SK-N-SH (cell line): ENCODE measurements around the gene KRT81. TPM values are rescaled to one million over a fixed set of nuclear protein-coding genes. Genes with fewer than 3 reads are reported as not detected.

Source experiments
- CTCF ChIA-PET: fragments of 300-600, 350-600 bp; formaldehyde crosslinking; extraction: SDS; loops from one replicate; lab custom pipeline; 2021; lab: Yijun Ruan, JAX
- POLR2A ChIA-PET: fragments of 350-600 bp; sonication (Branson Sonifier 250); formaldehyde crosslinking; extraction: SDS; loops from one replicate; lab custom pipeline; 2020; ENCODE audit warnings: antibody characterized with exemption, inconsistent platforms; lab: Yijun Ruan, JAX
- DNase-seq: peaks from one replicate; pipeline ENCODE4 v3.0.0; 2012
- H2AFZ ChIP-seq: fragments of 200-600 bp; sonication (generic); 2 replicates; pipeline ENCODE4 v1.8.1; 2016; ENCODE audit warnings: antibody characterized with exemption, mild to moderate bottlenecking, low read depth
- H3F3A ChIP-seq: fragments of 200-600 bp; sonication (generic); replicated peaks from 2 replicates; pipeline ENCODE3; 2016; ENCODE audit warnings: antibody characterized with exemption, mild to moderate bottlenecking; ENCODE audit not compliant: insufficient read depth
- H3K27ac ChIP-seq, 2 experiments: fragments of 200-500 bp in 1 of 2; fragments of 200-600 bp in 1 of 2; sonication (Bioruptor generic) in 1 of 2; sonication (generic), shearing (Covaris generic) in 1 of 2; 2 replicates each; pipeline versions ENCODE4 v1.5.1 to v1.6.1; 2014 to 2016; ENCODE audit warnings: low read depth in 2 of 2, inconsistent platforms in 1 of 2, low read length in 1 of 2, mild to moderate bottlenecking in 1 of 2, mixed read lengths in 1 of 2
- H3K27me3 ChIP-seq: fragments of 200-600 bp; sonication (generic), shearing (Covaris generic); 2 replicates; pipeline ENCODE4 v1.6.1; 2016; ENCODE audit warnings: mixed run types; ENCODE audit not compliant: insufficient read depth
- H3K36me3 ChIP-seq, 2 experiments: fragments of 200-500 bp in 1 of 2; fragments of 200-600 bp in 1 of 2; sonication (Bioruptor generic) in 1 of 2; sonication (generic) in 1 of 2; replicated peaks in 1 of 2; 2 replicates each; pipeline versions ENCODE3 to v1.5.1; 2014 to 2016; ENCODE audit warnings: low read length in 1 of 2, mild to moderate bottlenecking in 1 of 2; ENCODE audit not compliant: insufficient read depth in 2 of 2, control insufficient read depth in 1 of 2
- H3K4me1 ChIP-seq, 2 experiments: fragments of 200-500 bp in 1 of 2; fragments of 200-600 bp in 1 of 2; sonication (Bioruptor generic) in 1 of 2; sonication (generic), shearing (Covaris generic) in 1 of 2; 2 replicates each; pipeline versions ENCODE4 v1.5.1 to v1.6.1; 2014 to 2016; ENCODE audit warnings: low read depth in 1 of 2, low read length in 1 of 2, mixed run types in 1 of 2; ENCODE audit not compliant: insufficient read depth in 2 of 2, control insufficient read depth in 1 of 2
- H3K4me2 ChIP-seq: fragments of 200-600 bp; sonication (generic), shearing (Covaris generic); 2 replicates; pipeline ENCODE4 v1.6.1; 2017; ENCODE audit warnings: mixed run types
- H3K4me3 ChIP-seq, 2 experiments: fragments of 200-500 bp in 1 of 2; fragments of 200-600 bp in 1 of 2; sonication (Bioruptor generic) in 1 of 2; sonication (generic), shearing (Covaris generic) in 1 of 2; 2 replicates each; pipeline versions ENCODE4 v1.5.1 to v1.8.1; 2014 to 2016; ENCODE audit warnings: low read depth in 2 of 2, inconsistent platforms in 1 of 2, low read length in 1 of 2, mild to moderate bottlenecking in 1 of 2, mixed read lengths in 1 of 2, moderate library complexity in 1 of 2
- H3K79me2 ChIP-seq: fragments of 200-600 bp; sonication (generic); 2 replicates; pipeline ENCODE4 v1.8.1; 2017; ENCODE audit warnings: mild to moderate bottlenecking; ENCODE audit not compliant: insufficient read depth
- H3K9ac ChIP-seq: fragments of 200-600 bp; sonication (generic); 2 replicates; pipeline ENCODE4 v1.6.1; 2017; ENCODE audit warnings: mixed run types
- H3K9me2 ChIP-seq: fragments of 200-600 bp; sonication (generic); 2 replicates; pipeline ENCODE4 v1.6.1; 2017; ENCODE audit warnings: mixed run types
- H3K9me3 ChIP-seq: fragments of 200-600 bp; sonication (generic); 2 replicates; pipeline ENCODE4 v1.6.1; 2017; ENCODE audit warnings: mixed run types, mild to moderate bottlenecking, moderate library complexity
- H4K20me1 ChIP-seq: fragments of 200-600 bp; sonication (generic); 2 replicates; pipeline ENCODE4 v1.6.1; 2017; ENCODE audit warnings: mild to moderate bottlenecking, mixed run types; ENCODE audit not compliant: insufficient read depth
- CHD2 ChIP-seq: fragments of 150-350 bp; IDR thresholded peaks from 2 replicates; pipeline ENCODE4 v1.6.1; 2018; ENCODE audit warnings: low read length; ENCODE audit not compliant: partially characterized antibody
- CTCF ChIP-seq: fragments of 200-600 bp; sonication (generic); IDR thresholded peaks from 2 replicates; pipeline ENCODE4 v1.6.1; 2017; ENCODE audit warnings: antibody characterized with exemption, mild to moderate bottlenecking, moderate library complexity
- ELF1 ChIP-seq: IDR thresholded peaks from 2 replicates; pipeline ENCODE4 v1.4.0; 2012
- FOSL2 ChIP-seq: IDR thresholded peaks from 2 replicates; pipeline ENCODE4 v1.4.0; 2012; ENCODE audit warnings: low read depth, mild to moderate bottlenecking, moderate library complexity, borderline replicate concordance
- GABPA ChIP-seq: IDR thresholded peaks from 2 replicates; pipeline ENCODE4 v1.4.0; 2012; ENCODE audit warnings: low read depth, mild to moderate bottlenecking
- GATA2 ChIP-seq: sonication (generic); formaldehyde crosslinking; IDR thresholded peaks from 2 replicates; pipeline ENCODE4 v1.5.0; 2020; ENCODE audit warnings: mild to moderate bottlenecking, missing genetic modification reagents
- IRF3 ChIP-seq: fragments of 150-350 bp; IDR thresholded peaks from 2 replicates; pipeline ENCODE4 v1.6.1; 2016; ENCODE audit warnings: mild to moderate bottlenecking, low read depth, low read length
- JUND ChIP-seq: IDR thresholded peaks from 2 replicates; pipeline ENCODE4 v1.4.0; 2012
- MAX ChIP-seq: IDR thresholded peaks from 2 replicates; pipeline ENCODE4 v1.4.0; 2012; ENCODE audit warnings: low read depth
- MXI1 ChIP-seq: IDR thresholded peaks from 2 replicates; pipeline ENCODE4 v1.6.1; 2012; ENCODE audit warnings: mild to moderate bottlenecking, low read depth, low read length, improper control_type of control experiment
- NFIC ChIP-seq: IDR thresholded peaks from 2 replicates; pipeline ENCODE4 v1.4.0; 2012; ENCODE audit warnings: borderline replicate concordance
- NRF1 ChIP-seq: IDR thresholded peaks from 2 replicates; pipeline ENCODE4 v1.6.1; 2012; ENCODE audit warnings: low read depth, mild to moderate bottlenecking, low read length
- POLR2AphosphoS5 ChIP-seq: IDR thresholded peaks from 2 replicates; pipeline ENCODE4 v1.6.1; 2012; ENCODE audit warnings: low read depth, low read length
- RAD21 ChIP-seq: IDR thresholded peaks from 2 replicates; pipeline ENCODE4 v1.6.1; 2012; ENCODE audit warnings: mild to moderate bottlenecking, low read length
- RCOR1 ChIP-seq: fragments of 150-350 bp; IDR thresholded peaks from 2 replicates; pipeline ENCODE4 v1.6.1; 2017; ENCODE audit warnings: antibody characterized with exemption, low read length
- SMC3 ChIP-seq: IDR thresholded peaks from 2 replicates; pipeline ENCODE4 v1.6.1; 2012; ENCODE audit warnings: low read depth, low read length, improper control_type of control experiment
- TAF1 ChIP-seq: IDR thresholded peaks from 2 replicates; pipeline ENCODE4 v1.6.1; 2012; ENCODE audit warnings: low read depth, mild to moderate bottlenecking, low read length, moderate library complexity, borderline replicate concordance
- TEAD4 ChIP-seq: IDR thresholded peaks from 2 replicates; pipeline ENCODE4 v1.4.0; 2012; ENCODE audit warnings: mild to moderate bottlenecking, borderline replicate concordance; ENCODE audit not compliant: insufficient read depth
- USF1 ChIP-seq: IDR thresholded peaks from 2 replicates; pipeline ENCODE4 v1.4.0; 2012; ENCODE audit warnings: low read depth, borderline replicate concordance
- USF2 ChIP-seq: fragments of 150-350 bp; IDR thresholded peaks from 2 replicates; pipeline ENCODE4 v1.6.1; 2017; ENCODE audit warnings: antibody characterized with exemption, low read length, low read depth, borderline replicate concordance
- WGBS: methylation state at CpG from one replicate; pipeline ENCODE4 v1.1.6; 2017; ENCODE audit warnings: low lambda C conversion rate; 5-methylcytosine and 5-hydroxymethylcytosine counted together
- polyA plus RNA-seq, 3 experiments: library from polyadenylated mRNA; depleted of rRNA; stranded (reverse); fragments of >200 nt; gene quantifications; 2 replicates each; pipeline ENCODE4 v1.2.3, GENCODE V29; 2012

The KRT81 gene
- polyA plus RNA-seq, 1 of the 3 experiments (the other 2 are of a cell fraction) = 1.9 TPM

- TF ChIP-seq GABPA (no peak), NFIC (no peak), RCOR1 (no peak), GATA2 (CRISPR knock-in tag) (no peak), JUND (no peak), MAX (no peak), RAD21 (no peak), NRF1 (no peak), TEAD4 (no peak), ELF1 (no peak), FOSL2 (no peak), MXI1 (no peak), IRF3 (no peak), CHD2 (no peak), SMC3 (no peak), TAF1 (no peak), POLR2AphosphoS5 (no peak), USF2 (no peak), USF1 (no peak), CTCF (no peak)
- no peaks in the 10 kb centered on the region for H3K9me2 ChIP-seq
- no peak overlapping the region for H3K4me2 ChIP-seq
- H3K4me1 ChIP-seq = no peaks in the 10 kb centered on the region; a peak in 1 of 4 replicates
- DNase-seq = no peak
- H3K27me3 ChIP-seq = no peaks in the 10 kb centered on the region
- H3K9me3 ChIP-seq = no peaks in the 10 kb centered on the region
- H3K36me3 ChIP-seq = no peaks in the 10 kb centered on the region
- H3F3A ChIP-seq = no peaks in the 10 kb centered on the region
- no peaks in the 10 kb centered on the region for H3K79me2 ChIP-seq
- POLR2A ChIA-PET = interaction anchor here (1.2 kb wide), 1 partner anchor 38 kb away, joined by 5 read pairs; no protein-coding TSS in a partner anchor
- H2AFZ ChIP-seq = no peak overlapping the region
- H3K9ac ChIP-seq = no peak overlapping the region
- CTCF ChIA-PET = interaction anchor here (0.9 to 8.9 kb wide), 4 partner anchors 7 to 57 kb away, joined by 4 to 80 read pairs (median 10); partner anchors contain the start of gene KRT86
- no peak overlapping the region for H3K27ac ChIP-seq
- 68% methylated on average over 3 of the region's 6 CpGs for WGBS
- H3K4me3 ChIP-seq = no peak overlapping the region
- H4K20me1 ChIP-seq = no peaks in the 10 kb centered on the region
Observed at GRCh38 chr12:52270541-52271070, 20.7 kb downstream of the KRT81 start.
